ENCODE measurements around the gene PDE4D.

- TF ChIP-seq TAF1 (IDR thresholded peaks at IDR 0.05; ENCODE audit: borderline replicate concordance, low read depth, low read length) = no peak
- TF ChIP-seq POLR2AphosphoS5 (IDR thresholded peaks at IDR 0.05; ENCODE audit: low read depth, low read length) = no peak
Measured at GRCh38 chr5:59065554-59065953, 828.0 kb downstream of the PDE4D start.
